GM12878 (cell line): ENCODE measurements around the gene RPL3.

Experiments
- ATF2 ChIP-seq: IDR thresholded peaks from 2 replicates; pipeline ENCODE4 v1.6.1; 2012; ENCODE audit warnings: low read length, inconsistent platforms
- CEBPB ChIP-seq, 2 experiments: fragments of 150-350 bp in 1 of 2; IDR thresholded peaks; 2 replicates each; pipeline ENCODE4 v1.6.1; 2012 to 2014; ENCODE audit warnings: low read depth in 2 of 2, low read length in 2 of 2, borderline replicate concordance in 1 of 2, inconsistent platforms in 1 of 2
- CTCF ChIP-seq, 3 experiments: IDR thresholded peaks in 2 of 3; conservative IDR thresholded peaks in 1 of 3; 2 replicates each; pipeline ENCODE4 v1.5.1; 2011; ENCODE audit warnings: low read depth in 3 of 3, low read length in 3 of 3, mild to moderate bottlenecking in 3 of 3, control low read depth in 2 of 3, moderate library complexity in 2 of 3, inconsistent platforms in 1 of 3, mixed read lengths in 1 of 3; ENCODE audit not compliant: control insufficient read depth in 2 of 3, insufficient read depth in 1 of 3; ENCODE audit errors: extremely low read depth in 1 of 3
- FOXM1 ChIP-seq: IDR thresholded peaks from 2 replicates; pipeline ENCODE4 v1.6.1; 2012; ENCODE audit warnings: low read depth, mild to moderate bottlenecking, inconsistent platforms, low read length, moderate library complexity

- TF ChIP-seq ATF2 (no peak), CEBPB (IDR thresholded peaks at IDR 0.05; ENCODE audit: borderline replicate concordance in 1 of 2, low read depth in 2 of 2, low read length in 2 of 2) (no peak), CTCF (IDR thresholded peaks at IDR 0.05 in 2 of 3, conservative IDR thresholded peaks at IDR 0.05 in 1 of 3; ENCODE audit: control insufficient read depth in 2 of 3, extremely low read depth in 1 of 3, insufficient read depth in 1 of 3, low read depth in 3 of 3, low read length in 3 of 3) (no peak), FOXM1 (no peak)
These were observed 40.3 kb upstream of the RPL3 start for GRCh38 chr22:39359659-39360195.
